HG03064 (cell line): Measurements from ENCODE around the gene SMAD3.
"Not testable (repeated sequence)": the region's sequence is repeated elsewhere in the genome, so short reads cannot be mapped to it uniquely, and the experiment has no call there.

Experiments
- ATAC-seq: cut with Tn5 transposase; IDR thresholded peaks from one replicate; pipeline ENCODE4 v1.9.1; 2021; ENCODE audit warnings: low read depth; ENCODE audit not compliant: unreplicated experiment

SMAD3 gene

DNA sequence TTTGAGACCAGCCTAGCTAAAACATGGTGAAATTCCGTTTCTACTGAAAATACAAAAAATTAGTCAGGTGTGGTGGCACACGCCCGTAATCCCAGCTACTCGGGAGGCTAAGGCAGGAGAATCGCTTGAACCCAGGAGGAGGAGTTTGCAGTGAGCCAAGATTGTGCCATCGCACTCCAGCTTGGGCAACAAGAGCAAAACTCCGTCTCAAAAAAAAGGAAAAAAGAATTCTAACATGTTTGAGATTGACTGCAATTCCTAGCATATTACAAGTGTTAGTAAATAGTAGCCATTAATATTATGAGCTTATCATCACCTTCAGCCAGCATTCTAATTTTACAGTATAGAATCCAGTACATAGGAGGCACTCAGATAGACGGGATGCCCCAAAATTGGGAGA, 57.9 kb downstream of the SMAD3 start:
- not testable (repeated sequence) for ATAC-seq

DNA sequence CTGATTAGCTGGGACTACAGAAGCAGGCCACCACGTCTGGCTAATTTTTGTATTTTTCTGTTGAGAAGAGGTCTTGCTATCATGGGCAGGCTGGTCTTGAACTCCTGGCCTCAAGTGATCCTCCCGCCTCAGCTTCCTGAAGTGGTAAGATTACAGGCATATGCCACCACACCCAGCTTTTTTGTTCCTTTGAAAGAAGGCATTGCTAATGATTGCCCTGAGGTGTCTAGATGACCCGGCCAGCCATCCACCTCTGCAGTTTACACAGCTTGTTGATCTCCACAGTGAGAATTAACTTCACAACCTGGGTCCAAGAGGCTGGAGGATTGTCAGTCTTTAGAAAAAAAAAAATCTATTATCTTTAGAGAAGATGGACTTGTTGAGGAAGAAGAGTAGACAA, 58.7 kb downstream of the SMAD3 start:
- no peak for ATAC-seq

DNA sequence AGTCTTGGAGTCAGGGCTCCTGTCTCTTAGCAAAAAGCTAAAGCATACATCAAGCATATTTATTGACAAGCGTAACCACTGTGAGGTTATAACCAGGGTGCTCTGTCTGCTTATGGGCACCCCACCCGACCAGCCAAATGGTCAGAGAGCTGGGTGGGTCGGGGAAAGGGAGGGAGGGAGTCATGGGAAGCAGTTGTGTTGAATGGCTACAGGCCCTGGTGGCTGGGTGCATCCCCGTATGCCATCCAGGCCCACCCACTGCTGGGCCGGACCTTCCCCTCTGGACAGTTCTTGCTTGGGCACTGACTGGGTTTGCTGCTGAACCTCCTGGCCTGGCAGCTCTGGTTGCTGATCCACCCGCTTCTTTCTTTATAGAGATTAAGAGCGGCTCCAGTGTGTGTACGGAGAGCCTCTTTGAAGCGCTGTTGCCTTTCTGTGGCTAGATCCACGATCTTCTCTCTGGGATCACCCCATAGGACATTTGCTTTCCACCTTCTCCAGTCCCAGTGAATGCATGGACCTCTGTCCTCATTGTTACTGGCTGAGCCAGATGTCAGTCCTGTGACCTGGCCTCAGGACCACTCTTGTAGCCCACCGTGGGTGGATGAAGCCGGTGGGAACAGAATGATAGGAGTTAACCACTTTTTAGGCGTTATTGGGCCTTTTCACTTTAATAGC, 59.6 kb downstream of the SMAD3 start:
- no peak for ATAC-seq

DNA sequence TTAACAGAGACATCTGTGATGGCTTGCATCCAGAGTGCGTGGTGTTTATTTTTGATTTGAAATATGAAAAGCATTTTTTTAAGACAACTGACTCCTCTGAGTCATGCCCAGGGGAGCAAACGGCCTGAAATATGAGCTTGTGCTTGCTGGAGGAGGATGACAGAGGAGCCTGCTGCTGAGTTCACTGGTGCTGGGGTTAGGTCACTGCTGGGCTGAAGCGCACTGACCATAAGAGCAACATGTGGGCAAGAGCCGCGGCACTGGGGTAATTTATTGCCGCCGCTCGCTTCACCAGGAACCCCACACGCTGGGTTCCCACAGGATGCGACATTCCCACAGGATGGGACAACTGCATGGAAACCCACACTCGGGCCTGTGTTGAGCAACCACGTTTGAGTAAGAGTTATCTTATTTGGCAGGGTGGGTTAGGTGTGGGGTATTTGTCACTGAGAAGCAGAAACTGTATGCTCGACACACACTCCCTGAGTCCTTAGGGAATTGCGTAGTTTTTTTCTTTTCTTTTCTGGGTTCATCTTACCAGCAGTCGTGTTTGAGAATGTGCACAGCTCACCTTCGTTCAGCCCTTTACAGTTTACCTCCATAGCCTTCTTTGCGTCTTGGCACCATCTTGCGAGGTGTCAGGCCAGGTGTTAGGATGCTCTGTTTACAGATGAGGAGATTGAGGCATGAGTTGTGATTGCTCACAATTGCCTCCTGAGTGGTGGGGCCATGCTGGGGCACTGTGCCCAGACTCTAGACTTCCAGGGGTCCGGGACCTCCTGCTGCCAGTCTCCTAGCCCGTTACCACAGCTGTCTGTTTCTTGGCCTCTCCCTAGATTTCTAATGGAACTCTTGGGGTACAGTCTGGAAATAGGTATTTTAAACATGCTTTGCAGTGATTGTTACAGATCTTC, 60.4 kb downstream of the SMAD3 start:
- ATAC-seq, result no peak

DNA sequence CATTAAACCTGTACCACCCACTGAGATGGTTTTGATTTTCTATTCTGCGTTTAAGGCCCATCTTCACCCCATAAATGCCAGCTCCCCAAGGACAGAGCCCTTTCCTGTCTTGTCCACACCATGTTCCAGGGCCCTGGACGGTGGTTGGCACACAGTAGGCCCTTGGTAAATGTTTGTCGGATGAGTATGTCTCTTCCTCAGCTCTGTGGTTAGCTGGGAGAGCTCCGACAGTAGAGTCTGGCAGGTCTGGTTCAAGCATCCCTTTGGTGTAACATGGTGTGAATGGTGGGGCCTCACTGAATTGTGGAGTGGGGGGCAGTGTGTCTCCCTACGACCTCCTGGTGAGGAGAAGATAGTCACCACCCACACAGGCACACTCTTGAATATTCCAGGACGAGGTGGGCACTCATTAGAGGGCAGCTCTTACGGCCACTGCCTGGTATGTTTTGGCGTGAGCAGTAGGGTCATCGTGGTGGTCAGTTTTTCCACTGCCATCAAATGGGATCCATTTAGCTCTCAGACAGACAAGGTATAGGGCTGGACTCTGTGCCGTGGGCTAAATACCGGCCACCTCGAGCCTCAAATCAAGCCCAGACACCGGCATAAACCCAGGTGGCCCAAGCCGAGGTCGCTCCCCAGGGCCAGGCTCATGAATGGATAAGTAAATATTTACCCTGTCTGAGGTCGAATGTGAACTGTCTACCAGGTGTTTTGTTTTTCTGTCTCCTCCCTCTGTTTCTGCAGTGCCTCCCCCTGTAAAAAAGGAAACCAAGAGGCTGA, 61.3 kb downstream of the SMAD3 start:
- ATAC-seq, result no peak

DNA sequence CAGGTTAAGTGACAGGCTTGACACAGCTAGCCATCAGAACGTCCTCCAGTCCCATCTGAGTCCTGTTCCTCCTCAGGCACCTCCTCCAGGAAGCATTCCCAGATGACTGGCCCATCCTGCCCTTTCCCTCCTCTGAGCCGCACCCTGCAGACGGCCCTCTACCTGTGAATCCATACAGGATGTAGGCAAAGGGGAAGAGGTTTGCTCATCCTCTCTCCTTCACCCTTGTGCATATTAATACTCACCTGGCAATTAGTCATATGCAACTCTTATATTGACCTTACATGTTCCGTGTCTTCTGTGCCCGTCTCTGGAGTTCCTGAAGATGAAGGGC, 61.9 kb downstream of the SMAD3 start:
- ATAC-seq, result no peak

DNA sequence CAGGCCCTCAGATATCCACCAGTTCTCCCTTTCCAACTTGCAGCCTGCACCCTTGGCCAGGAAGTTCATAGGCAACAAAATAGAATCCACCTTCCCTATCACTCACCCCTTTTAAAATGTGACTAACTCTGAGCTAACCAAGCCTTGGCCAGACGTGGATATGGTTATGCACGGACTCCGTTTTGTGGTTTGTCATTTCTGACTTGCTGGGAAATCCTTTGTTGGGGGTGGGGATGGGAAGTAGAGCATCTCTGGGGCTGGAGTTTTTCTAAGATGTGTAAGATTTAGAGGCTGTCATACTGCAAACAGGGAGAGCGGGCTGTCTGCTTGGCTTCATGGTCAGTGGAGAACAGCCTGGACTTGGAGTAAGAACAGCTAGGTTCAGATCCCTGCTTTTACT, 62.6 kb downstream of the SMAD3 start:
- no peak for ATAC-seq

DNA sequence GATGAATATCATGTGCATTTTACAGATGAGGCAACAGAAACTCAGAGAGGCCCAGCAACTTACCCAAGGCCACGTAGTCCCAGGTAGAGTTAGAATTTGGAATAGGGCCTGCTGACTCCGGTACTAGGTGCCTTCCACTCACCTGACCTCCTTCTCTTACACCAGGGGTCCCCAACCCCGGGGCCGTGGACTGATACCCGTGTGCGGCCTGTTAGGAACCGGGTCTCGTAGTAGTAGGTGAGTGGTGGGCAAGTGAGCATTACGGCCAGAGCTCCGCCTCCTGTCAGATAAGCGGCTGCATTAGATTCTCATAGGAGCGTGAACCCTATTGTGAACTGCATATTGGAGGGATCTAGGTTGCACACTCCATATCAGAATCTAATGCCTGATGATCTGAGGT, 64.8 kb downstream of the SMAD3 start:
- ATAC-seq, result no peak

DNA sequence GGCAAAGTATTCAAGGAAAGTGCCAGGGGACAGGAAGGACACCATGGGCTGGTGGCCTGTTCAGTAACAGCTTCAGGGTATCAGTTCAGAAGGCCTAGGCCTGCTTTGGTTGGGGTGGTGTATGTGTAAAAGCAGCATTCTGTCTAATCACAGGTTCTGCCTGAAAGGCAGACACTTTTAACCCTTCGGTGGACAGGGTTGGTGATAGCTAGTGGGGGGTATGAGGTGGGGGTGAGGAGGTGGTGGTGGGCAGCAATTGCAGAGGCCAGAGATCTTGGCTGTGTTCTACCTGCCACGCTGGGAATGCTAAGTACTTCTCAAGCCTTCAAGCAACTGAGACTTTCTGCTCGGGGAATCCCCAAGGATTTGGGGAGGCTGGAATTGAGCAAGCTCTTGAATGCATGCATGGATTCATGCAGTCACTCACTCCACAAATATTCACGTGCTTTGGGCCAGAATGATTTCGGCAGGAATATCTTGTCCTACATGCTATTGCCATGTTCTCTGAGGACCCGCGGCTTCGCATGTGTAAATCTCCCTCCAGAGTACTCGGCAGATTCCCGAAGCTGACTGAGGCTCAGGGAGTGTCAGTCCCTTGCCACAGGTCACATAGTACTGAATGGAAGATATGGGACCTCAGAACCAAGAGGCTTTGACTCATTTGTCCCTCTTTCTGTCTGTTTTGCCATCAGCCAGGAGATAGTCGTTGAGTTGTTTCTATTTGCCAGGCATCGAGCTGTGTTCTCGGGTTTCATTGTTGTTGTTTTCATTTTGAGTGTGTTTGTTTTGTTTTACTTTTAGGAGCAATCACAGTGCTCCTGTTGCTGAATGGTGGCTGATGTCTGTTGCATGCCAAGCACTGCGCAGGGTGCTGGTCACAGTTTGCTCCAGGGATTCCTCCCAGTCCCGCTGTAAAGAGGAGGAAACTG, 65.5 kb downstream of the SMAD3 start:
- ATAC-seq, result no peak

DNA sequence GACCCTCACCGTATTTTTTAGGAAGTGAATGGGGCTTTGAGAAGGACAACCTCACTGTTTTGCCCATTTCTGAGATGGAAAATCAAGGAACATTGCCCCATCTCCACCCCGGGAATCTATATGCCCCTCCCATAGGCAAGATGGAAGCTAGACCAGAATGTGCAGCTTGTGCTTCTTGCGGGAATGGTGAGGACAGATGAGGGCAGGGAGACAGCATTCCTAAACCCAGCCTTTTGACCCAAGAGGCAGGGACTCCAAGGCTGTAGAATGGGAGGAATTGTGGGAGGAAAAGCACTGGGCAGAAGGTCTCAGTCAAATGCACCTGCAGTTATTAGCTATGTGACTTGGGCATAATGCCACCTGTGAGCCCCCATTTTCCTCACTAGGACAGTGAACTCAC, 66.9 kb downstream of the SMAD3 start:
- no peak for ATAC-seq

DNA sequence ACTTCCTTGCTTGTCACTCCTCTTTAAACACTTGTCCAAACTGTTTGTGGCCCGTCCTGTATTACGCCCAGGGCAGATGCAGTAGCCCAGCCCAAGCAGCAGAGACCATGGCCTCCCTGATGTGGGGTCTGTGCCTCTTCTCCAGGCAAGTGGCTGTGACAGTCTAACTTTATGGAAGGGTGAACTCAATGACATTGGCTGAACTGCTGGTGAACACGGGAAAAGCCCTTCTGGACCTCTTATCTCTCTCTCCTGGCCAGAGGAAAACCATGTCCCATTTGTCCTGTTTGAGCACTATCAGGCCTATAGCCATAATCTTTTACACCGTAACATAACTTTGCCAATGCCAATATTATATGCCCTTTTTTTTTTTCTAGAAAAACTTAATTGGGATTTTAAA, 67.6 kb downstream of the SMAD3 start:
- no peak for ATAC-seq

DNA sequence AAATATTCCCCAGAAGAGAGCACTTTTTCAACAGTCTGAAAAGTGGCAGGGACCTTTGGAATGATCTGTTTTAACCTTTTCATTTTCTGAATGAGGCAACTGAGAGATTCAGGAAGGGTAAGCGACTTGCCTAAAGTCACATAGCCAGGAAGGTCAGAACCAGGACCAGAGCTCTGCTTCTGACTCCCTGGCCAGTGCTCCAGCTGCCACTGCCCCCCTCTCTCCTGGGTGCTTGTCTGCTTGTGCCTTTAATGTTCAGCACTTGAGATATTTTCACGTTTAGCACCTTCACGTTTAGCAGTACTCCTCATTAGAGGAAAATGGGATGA, 68.3 kb downstream of the SMAD3 start:
- ATAC-seq, result peak; percentile 12

DNA sequence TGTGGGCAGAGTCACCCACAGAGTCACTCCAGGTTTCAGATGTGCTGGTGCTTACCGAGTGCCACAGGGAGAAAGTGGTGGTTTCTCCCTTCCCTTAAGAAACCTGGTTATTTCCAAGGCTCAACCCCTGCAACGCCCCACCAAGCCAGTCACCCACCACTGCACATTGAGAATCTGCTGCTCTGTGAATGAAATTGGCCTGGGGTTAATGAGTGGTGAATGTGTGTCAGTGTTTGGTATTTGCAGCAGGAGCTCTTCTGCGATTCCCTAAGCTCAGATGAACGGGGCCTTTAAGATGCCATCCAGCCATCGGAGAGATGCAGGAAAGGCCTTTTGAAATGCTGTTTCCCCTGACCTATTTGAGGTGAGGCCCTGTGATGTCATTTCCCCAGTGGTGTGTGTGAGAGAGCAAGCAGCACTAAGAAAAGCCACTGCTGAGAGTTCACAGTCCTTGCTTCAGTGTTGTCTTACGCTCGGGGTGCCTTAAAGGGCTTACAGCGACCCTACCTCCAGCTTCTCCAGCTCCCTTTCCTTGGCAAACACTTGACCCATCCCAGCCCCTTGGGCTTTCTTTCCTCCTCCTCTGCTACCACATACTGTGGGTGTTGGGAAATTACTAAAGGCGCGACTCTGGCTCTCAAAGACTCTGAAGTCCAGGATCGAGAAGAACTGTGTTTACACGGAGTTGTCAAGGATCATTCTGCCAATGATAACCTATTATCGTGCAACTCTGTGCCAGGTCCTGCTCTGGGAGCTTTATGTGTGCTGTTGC, 68.9 kb downstream of the SMAD3 start:
- ATAC-seq, result peak; percentile 56

DNA sequence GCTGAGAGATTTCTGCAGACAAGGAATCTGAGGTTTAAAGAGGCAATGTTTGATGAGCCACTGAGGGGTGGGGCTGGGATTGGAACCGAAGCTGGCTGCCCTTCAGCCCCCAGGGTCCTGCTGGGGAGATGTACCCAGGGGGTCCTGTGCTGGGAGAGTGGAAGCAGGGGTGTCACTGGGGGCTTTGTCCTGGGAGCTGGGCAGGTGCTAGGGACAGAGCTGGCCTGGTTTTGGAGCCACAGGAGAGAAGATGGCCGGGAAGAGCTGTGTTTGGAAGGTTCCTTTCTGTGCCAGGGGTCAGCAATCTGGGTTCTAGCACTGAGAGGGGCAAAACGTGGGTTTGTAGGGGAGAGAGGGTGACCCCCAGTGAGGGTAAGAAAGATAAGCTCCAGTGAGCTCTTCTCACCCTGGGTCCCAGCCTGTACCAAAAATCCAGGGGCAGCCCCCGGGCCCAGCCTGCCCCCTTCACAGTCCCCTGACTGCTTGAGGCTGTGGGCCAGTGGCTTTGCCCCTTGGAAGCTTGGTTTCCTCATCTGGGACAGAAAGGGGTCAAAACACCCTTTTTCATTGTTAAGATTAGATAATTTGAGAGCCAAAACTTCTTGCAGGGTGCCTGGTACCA, 69.6 kb downstream of the SMAD3 start:
- no peak for ATAC-seq

DNA sequence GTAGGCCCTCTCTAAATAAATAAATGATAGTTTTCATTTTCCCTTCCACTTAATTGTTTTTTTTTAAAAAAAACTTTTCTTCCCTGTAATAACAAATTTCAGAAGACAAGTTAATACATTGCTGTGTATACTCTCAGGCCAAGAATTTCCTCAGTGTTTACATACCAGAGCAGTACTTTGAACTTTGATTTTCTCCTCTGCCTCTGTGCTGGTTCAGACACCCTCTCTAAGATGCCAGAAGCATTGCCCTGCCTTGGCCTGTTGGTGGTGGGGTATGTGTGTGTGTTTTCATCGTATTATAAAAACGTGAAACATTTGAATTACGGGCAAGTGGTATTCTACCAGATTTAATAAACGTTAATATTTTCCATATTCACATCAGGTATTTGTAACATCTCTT, 70.1 kb downstream of the SMAD3 start:
- ATAC-seq, result no peak

DNA sequence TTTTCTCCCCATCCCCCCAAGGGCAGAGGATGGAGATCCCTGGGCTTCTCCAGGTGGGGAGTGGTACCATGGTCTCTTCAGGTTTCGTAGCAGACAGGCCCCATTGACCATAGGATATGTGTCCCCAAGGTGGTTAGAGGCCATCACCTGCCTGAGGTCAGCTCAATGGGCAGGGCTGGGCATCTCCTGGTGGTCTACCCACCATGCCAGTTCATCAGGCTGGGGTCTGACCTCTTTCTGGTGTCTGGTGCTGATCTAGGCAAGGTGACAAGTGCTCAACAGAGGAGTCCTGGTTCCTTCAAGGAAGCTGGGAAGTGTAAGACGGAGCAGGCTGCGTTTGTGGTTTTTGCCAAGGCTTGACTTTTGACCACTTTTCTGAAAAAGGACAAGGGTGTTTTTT, 71.4 kb downstream of the SMAD3 start:
- no peak for ATAC-seq

DNA sequence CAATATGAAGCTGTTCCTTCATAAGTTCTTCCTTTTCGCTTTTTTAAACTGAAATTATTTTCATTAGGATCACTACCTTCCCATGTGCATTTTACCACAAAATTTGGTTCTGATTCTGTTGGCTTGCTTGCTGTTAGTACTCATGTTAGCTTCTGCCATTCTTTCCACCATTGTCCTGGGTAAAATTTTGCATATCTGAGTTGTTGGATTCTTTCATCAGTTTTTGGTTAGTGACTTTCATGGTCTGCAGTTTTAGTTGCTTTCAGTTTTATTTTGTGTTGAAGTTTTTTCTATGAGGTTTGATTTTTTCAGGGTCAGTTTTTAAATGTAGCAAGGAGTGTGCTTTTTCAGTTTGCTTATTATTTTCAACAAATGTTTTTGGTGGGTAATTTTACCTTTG, 71.9 kb downstream of the SMAD3 start:
- no peak for ATAC-seq

DNA sequence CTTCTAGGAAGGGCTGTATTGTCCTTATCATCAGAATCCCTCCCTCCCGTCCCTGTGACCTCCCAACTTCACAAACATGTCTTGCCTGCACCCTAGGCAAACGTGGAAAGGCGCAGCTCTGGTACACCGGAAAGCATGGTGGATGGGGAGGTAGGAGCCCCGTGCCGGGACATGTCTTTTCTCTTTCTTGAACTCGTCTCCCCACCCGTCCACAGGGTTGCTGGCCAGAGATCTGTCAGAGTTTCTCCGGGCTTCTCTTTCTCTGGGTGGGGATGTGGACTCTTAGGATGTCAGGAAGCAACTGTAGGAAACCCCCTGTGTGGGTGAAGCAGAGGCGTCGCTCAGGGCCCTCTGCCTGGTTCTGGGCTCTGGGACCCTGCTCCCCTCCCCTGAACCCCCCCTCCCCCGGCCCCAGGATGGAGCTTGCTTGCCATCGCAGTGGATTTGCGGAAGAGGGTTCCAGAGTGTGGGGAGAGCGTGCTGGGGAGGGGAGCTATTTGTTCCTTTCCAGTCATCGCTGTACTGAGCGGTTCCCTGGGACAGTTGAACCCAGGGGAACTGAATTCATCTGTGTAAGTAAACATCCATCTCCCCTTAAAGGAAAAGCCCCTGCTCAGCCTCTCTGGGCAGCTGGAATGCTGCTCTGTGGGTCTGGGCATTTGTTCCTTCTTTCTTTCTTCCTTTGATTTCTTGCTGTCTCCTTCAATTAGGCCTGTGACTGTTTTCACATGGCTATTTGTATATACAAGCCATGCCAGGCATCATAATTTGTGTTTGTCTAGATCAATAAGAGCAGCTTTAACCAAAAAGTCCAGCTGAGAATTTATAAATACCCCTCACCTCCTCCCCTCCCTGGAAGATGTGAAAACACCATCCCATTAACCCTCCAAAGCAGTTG, 72.8 kb downstream of the SMAD3 start:
- no peak for ATAC-seq
